Activated naive CD8-positive, alpha-beta T cell treated with anti-CD3 and anti-CD28 coated beads, Interleukin-2, amount 50 U/mL, for 16 hours (primary cell): ENCODE data around the gene LMF1.
"Not testable (repeated sequence)": the region's sequence is repeated elsewhere in the genome, so short reads cannot be mapped to it uniquely, and the experiment has no call there.

ENCODE experiments used
- DNase-seq: peaks from one replicate; pipeline ENCODE4 v3.0.0-alpha.2; 2020; ENCODE audit warnings: low read depth, low spot score

LMF1 gene

DNA sequence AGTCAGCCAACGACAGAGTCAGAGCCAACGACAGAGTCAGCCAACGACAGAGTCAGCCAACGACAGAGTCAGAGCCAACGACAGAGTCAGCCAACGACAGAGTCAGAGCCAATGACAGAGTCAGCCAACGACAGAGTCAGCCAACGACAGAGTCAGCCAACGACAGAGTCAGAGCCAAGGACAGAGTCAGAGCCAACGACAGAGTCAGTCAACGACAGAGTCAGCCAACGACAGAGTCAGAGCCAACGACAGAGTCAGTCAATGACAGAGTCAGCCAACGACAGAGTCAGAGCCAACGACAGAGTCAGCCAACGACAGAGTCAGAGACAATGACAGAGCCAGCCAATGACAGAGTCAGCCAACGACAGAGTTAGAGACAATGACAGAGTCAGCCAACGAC is 22.0 kb downstream of the LMF1 start:
- not testable (repeated sequence) for DNase-seq

DNA sequence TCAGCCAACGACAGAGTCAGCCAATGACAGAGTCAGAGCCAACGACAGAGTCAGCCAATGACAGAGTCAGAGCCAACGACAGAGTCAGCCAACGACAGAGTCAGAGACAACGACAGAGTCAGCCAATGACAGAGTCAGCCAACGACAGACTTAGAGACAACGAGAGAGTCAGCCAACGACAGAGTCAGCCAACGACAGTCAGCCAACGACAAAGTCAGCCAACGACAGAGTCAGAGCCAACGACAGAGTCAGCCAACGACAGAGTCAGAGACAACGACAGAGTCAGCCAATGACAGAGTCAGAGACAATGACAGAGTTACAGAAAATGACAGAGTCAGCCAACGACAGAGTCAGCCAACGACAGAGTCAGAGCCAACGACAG is 22.9 kb downstream of the LMF1 start:
- DNase-seq: not testable (repeated sequence)

DNA sequence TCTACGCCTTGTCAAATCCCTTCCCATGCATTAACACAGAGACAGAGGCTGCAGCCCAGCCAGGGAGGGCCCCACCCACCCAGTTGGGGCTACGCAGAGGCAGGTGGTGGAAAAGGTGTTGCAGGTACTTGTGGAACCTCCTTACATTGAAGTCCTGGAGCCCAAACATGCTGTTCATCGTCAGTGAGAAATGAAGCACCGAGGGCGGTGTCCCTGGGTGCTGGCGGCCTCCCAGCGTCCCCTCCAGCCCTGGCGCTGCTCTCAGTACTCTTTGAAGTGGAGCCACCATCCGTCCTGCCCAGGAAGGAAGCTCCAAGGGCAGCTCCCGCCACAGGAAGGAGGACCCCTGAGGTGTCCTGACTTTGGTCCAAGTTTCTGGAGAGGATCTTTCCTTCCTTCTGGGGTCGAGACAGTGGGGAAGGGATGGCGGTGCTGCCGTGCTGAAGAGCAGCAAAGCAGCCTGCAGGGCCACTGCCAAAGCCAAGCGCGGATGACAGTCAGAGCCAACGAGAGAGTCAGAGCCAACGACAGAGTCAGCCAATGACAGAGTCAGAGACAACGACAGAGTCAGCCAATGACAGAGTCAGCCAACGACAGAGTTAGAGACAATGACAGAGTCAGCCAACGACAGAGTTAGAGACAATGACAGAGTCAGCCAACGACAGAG is 23.4 kb downstream of the LMF1 start:
- no peak for DNase-seq

DNA sequence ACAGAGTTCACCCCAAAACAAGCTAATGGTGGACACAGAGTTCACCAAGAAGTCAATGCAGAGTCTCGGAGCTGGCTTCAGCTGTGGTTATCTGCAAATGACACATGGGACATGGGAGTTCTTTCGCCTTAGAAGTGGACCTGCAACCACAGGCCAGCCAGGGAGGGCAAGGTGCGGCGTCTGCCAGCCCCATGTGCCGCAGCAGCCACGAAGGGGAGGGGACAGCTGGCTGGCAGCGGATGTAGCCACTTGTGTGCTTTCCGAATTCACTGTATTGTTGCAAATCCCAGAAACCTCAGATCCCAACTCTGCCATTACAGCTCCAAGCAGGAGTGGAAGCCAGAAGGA is 24.8 kb downstream of the LMF1 start:
- no peak for DNase-seq

DNA sequence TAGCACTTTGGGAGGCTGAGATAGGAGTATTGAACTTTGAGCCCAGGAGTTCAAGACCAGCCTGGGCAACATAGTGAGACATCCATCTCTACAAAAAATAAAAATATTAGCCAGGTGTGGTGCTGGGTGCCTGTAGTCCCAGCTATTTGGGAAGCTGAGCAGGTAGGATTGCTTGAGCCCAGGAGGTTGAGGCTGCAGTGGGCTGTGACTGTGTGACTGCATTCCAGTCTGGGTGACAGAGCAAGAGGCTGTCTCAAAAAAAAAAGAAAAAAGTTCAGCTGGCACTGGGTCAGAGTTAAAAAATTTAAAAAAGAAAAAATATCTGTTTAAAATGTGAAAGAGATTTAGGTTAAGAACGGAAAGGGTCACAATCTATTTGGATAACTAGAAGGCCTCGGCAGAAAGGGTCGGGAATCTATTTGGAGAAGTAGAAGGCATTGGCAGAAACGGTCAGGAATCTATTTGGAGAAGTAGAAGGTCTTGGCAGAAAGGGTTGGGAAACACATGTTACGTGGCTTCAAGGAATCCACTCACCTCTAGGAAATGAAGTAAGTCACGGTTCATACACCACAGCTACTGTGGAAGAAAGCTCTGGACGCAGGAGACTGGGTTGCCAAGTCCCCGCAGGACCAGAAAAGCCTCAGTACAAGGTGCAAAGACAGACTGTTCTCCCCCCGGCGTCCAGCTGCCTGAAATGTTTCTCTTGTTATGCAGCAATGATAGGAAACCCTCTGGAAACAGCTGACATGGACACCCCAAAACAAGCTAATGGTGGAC is 25.3 kb downstream of the LMF1 start:
- DNase-seq: no peak

DNA sequence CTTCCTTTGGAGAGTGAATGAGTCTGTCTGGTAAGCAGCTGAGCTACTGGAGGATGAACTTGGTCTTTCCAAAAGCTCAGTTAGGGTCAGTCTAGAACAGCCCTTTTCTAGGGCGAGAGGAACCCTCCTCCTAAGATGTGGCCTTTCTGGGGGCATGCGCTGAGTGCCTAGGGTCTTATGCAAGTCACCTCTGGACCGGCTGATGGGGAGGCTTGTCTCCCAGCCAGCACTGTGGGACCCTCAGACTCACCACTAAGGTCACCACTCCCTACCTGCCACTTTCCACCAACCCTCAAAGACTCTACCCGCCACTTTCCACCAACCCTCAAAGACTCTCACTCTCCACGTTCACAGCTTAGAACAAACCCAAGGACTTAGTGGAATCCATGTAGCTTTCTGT is 26.8 kb downstream of the LMF1 start:
- no peak for DNase-seq

DNA sequence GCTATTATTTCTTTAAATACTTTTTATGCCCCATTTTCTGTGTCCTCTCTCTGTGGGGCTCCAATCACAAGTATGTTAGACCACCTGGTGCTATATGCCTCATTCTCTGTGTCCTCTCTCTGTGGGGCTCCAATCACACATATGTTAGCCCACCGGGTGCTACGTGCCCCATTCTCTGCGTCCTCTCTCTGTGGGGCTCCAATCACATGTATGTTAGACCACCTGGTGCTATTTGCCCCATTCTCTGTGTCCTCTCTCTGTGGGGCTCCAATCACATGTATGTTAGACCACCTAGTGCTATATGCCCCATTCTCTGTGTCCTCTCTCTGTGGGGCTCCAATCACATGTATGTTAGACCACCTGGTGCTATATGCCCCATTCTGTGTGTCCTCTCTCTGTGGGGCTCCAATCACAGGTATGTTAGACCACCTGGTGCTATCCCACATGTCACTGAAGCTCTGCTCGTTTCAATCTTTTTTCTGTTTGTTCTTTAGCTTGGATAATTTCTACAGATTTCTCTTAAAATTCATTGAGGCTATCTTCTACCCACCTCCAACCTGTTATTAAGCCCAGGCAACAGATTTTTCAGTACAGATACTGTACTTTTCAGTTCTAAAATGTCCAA is 28.2 kb downstream of the LMF1 start:
- no peak for DNase-seq

DNA sequence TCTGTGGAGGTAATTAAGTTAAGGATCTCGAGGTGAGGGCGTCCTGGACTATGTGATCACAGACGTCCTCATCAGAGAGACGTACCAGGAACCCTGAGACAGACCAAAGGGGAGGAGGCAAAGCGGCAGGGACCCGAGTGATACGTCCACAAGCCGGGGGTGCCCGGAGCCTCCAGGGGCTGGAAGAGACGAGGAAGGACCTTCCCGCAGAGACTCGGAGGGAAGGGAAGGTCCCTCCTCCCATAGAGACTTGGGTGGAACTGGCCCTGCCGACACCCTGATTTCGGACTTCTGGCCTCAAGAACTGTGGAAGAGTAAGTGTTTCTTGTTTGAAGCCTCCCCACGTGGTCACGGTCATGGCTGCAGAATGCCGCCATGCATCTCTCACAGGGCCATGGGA is 30.8 kb downstream of the LMF1 start:
- no peak for DNase-seq

DNA sequence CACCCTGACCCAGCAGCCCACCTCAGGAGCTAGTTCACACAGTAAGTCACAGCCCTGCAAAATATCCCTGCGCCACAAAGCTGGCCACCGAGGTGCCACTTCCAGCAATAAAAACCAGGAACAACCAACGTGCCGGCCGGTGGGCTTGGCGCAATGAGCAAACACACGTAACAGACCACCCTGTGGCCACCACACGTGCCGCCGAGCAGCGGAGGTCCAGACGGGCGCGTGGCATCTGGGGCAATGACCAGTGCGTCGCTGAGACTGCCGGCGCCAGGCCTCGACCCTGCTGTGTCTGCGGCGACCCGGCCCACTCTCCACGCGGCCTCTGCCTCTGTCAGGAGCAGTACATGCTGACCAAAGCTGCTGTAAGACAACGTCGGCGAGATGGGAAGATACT is 31.5 kb downstream of the LMF1 start:
- DNase-seq: no peak

DNA sequence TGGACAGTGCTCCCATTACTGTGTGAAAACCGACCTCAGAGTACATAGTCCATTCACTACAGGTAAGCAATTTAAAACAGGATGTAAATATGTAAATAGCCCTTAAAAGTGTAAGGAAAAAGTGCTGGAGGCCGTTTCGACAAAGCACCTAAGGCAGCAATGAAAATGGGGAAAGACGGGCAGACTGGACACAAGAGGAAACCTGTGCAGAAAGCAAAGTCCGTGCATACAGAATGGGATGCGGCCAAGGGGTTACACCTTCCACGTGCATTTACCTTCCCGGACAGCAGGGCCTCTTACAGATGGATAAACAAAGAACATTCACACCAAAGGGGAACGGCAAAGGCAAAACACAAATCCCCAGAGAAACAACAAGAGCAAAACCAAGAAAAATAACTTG is 32.0 kb downstream of the LMF1 start:
- DNase-seq: no peak

DNA sequence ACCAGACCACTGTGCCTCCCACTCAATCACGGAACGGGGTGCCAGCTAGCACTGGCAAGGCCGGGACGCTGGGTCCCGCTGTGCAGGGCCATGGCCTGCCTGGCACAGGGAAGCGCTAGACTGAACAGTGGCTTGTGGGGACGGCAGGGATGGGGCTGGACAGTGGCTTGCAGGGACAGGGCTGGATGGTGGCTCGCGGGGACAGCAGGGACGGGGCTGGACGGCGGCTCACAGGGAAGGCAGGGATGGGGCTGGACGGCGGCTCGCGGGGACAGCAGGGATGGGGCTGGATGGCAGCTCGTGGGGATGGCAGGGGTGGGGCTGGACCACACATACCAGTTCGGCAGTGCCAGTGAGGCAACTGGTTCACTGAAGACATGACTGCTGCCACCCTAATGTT is 32.6 kb downstream of the LMF1 start:
- no peak for DNase-seq

DNA sequence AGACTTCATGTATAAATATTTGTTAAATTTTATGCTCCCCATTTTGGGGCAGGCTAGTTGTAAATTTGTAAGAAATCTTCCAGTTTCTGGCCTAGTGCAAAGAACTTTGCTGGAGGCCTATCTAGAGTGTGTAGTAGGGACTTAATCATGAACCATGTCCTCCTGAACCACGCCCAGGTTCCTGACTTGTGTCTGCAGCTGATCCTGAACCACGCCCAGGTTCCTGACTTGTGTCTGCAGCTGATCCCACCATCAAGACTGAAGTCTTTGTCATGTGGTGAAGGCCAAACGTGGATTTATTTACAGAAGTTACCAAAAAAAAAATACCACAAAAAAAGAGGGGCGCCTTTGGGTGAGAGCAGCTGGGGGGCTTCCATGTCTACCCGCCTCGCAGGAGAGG is 33.1 kb downstream of the LMF1 start:
- no peak for DNase-seq

DNA sequence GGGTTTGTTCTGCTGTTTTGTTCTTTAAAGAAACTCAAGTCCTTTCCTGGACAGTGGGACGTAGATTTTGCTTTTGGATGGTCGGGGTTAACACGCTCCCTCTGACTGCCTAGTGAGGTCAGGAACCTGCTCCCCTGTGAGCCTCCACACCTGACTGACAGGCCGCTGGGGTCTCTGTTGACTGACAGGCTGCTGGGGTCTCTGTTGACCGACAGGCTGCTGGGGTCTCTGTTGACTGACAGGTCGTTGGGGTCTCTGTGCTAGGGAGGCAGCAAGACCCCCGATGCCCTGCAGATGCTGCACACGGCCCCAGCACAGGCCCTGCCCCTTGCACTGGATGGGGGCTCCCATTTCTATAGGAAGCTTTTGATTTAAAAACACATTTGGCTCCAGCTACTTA is 33.5 kb downstream of the LMF1 start:
- no peak for DNase-seq

DNA sequence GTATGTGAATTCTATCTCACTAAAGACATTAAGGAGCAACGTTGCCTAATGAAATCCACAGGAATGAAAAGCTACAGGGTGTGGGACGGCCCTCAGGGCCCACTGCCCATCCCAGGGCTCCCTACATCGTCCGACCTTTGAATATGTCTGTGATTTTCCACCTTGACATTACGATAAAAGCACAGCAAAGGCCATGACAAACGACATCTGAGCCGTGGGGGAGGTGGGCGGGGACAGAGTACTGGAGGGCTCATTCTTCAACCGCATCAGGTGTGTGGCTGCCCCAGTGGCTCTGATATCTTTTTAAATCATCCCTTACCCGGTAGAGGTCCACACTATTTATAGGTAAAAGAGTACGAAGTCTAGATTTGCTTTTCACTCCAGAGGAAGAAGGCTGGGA is 35.1 kb downstream of the LMF1 start:
- DNase-seq: no peak

DNA sequence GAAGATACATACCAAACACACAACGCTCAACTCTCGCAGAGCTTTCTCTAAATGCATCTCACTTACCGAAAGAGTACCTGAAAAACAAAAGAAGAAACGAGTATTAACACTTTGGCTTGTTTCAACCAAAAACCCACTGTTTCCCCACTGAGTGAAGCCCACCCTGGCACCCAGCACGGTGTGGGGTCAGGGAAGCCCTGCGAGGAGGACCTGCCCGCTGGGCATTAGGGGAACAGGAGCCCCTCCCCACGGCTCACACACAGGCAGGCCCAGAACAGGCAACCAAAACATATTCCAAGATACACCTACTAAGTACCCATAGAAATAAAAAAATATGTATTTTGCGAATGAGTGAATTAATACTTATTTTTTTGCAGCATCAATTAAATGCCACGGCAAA is 36.6 kb downstream of the LMF1 start:
- DNase-seq: no peak

DNA sequence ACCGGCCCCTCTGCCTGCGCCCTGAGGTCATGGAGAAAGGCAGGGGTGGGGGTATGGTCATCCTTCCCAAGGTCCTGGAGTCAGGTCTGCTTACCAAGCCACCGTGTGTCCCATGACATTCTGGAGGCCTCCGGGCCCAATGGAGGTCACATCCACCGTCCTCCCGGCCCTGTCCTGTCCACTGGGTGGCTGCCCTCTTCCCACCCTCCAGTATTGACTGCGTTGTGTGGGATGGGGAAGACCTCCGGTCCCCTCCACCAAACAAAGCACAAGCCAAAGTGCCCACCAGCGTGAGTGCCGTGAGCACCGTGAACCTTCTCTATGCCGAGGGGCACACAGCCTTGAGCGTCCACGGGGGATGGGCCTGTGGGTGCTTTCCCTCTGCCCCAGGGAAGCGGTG is 37.2 kb downstream of the LMF1 start:
- no peak for DNase-seq

DNA sequence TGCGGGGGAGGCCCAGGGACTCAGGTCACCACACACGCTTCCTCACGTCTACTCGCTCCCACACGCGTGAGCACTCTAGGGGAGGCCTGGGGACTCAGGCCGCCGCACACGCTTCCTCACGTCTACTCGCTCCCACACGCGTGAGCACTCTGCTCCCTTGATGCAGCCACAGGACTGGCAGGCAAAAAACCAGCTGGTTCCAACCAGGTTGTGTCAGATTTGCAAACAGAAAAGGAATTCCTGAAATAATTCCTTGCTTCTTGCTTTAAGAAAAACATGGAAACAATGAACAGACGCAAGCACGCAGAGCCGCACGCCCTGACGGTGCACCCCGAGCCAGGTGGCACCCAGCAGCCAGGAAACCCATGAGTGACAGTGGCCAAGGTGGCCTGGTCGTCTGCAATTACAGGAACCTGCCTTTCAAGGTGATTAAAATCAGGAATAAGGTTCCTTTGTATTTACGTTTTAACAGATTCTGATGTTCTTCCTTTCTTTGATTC is 37.9 kb downstream of the LMF1 start:
- DNase-seq: no peak

DNA sequence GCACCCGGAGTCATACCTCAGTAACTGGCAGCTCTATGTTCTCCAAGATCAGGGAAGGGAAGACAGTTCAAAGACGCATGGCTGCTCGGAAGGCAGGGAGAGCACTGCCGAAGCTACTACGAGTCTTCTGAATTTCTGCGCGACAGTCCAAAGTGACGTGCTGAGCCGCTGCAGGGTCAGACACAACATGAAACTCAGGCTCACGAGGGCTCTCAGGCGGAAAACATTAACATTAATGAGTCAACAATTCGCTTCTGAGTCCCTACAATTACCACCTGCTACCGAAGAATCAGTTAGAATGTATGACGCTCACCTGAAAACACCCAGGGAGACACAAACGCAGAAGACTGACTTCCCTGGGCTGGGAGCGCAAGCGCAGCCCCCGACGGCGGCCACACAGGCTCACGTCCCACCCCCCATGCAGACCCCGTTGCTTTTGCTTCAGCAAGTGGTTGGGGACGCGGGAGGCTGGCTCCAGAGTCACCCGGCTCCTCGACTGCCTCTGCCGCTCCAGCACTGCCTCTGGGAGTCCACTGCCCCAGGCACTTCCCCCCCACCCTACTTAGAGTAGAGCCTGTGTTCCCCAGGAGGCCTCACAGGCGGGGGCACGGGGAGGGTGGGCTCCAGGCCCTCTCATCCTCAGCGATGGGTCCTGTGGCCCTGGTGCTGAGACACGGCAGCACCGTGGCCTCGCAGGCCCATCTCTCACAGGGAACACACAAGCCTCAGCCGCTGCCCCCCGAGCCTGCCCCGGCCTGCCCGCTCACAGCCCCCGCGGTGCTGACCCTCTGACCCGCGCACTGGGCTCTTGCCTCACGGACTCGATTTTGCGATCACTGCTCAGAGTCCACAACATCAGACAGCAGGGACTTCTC is 38.9 kb downstream of the LMF1 start:
- DNase-seq: no peak

DNA sequence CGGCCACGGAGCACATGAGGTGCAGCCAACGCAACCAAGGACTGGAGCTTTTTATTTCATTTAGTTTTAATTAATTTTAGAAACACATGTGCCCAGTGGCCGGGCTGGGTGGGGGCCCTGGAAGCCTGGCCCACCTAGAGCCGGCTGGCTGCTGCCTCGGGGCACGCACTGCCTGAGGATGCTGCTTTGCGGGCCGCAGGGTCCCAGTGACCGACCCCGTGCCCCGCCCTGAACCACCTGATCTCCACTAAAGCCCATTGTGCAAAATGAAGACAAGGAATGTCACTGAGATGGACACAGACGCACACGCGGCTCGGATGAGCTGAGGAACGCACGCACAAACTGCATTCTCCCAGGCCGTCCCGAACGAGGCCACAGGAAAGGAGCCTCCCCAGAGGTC is 39.6 kb downstream of the LMF1 start:
- DNase-seq: no peak

DNA sequence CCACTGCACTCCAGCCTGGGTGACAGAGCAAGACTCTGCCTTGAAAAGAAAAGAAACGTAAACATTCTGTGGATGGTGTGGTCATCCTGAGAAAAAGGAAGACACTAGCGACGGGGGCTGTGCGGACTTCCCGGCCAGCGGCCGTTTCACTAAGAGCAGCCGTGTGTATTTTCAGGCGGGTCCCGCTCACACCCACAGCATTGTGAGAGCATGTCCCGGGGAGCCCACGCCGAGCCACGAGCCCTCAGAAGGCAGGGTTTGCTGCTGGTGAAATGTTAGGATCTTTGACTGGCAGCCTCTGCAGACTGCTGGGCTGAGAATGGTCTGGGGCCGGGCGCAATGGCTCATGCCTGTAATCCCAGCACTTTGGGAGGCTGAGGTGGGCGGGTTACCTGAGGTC is 40.3 kb downstream of the LMF1 start:
- no peak for DNase-seq

DNA sequence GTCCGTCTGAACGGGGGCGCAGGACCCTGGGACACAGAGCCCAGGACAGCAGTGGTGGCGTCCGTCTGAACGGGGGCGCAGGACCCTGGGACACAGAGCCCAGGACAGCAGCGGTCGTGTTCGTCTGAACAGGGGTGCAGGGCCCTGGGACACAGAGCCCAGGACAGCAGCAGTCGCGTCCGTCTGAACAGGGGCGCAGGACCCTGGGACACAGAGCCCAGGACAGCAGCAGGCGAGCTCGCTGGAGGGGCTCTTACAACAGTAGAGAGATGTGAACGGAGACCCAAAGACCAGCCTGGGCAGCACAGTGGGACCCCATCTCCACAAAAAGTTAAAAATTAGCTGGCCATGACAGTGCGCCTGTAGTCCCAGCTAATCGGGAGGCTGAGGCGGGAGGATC is 40.7 kb downstream of the LMF1 start:
- DNase-seq: no peak
